T follicular helper cell (primary cell): ENCODE measurements around the gene SPATA2.
A peak's percentile ranks its signal among the peaks of the same experiment; 100 is the strongest.
"Not testable (repeated sequence)": the region's sequence is repeated elsewhere in the genome, so short reads cannot be mapped to it uniquely, and the experiment has no call there.

Source experiments
- DNase-seq: peaks from one replicate; pipeline ENCODE4 v3.0.0-alpha.2; 2020; ENCODE audit warnings: low read depth

The SPATA2 gene

GRCh38 chr20:49904440-49905214, 10.7 kb downstream of the SPATA2 start:
- no peak for DNase-seq

- no peak for DNase-seq
Observed at GRCh38 chr20:49901588-49901987, 13.7 kb downstream of the SPATA2 start.

GRCh38 chr20:49899541-49900383, 15.6 kb downstream of the SPATA2 start:
- no peak for DNase-seq

- no peak for DNase-seq
Observed at GRCh38 chr20:49896204-49896603, 19.1 kb downstream of the SPATA2 start.

GRCh38 chr20:49895474-49896093, 19.7 kb downstream of the SPATA2 start:
- DNase-seq: not testable (repeated sequence)

- no peak for DNase-seq
Observed at GRCh38 chr20:49894073-49894470, 21.3 kb downstream of the SPATA2 start.

- no peak for DNase-seq
Observed at GRCh38 chr20:49893242-49894072, 21.9 kb downstream of the SPATA2 start.

GRCh38 chr20:49892817-49893216, 22.5 kb downstream of the SPATA2 start:
- no peak for DNase-seq

GRCh38 chr20:49892260-49892659, 23.1 kb downstream of the SPATA2 start:
- no peak for DNase-seq

- no peak for DNase-seq
Observed at GRCh38 chr20:49891476-49892110, 23.7 kb downstream of the SPATA2 start.

- DNase-seq: no peak
Observed at GRCh38 chr20:49890471-49891361, 24.6 kb downstream of the SPATA2 start.

GRCh38 chr20:49889935-49890333, 25.4 kb downstream of the SPATA2 start:
- DNase-seq: no peak

- DNase-seq: no peak
Observed at GRCh38 chr20:49889001-49889934, 26.1 kb downstream of the SPATA2 start.

GRCh38 chr20:49888212-49889000, 26.9 kb downstream of the SPATA2 start:
- peak; percentile 33 for DNase-seq

GRCh38 chr20:49887251-49888211, 27.8 kb downstream of the SPATA2 start:
- DNase-seq: no peak

- DNase-seq: no peak
Observed at GRCh38 chr20:49886571-49887213, 28.6 kb downstream of the SPATA2 start.
